Inflammatory macrophage (primary cell): ENCODE data around the gene CGB2.
"Not testable (repeated sequence)": the region's sequence is repeated elsewhere in the genome, so short reads cannot be mapped to it uniquely, and the experiment has no call there.

ENCODE experiments used
- DNase-seq, 2 donors: peaks; one replicate each; pipeline ENCODE4 v3.0.0-alpha.2; 2020 to 2022

Gene CGB2

GRCh38 chr19:49038557-49039276 lies 7.0 kb downstream of the CGB2 start:
- DNase-seq: not testable (repeated sequence)

- DNase-seq: not testable (repeated sequence)
Measured at GRCh38 chr19:49039736-49040135, 8.0 kb downstream of the CGB2 start.

GRCh38 chr19:49042177-49042576 lies 10.5 kb downstream of the CGB2 start:
- no peak for DNase-seq

- not testable (repeated sequence) for DNase-seq
Measured at GRCh38 chr19:49042666-49043065, 11.0 kb downstream of the CGB2 start.

- DNase-seq: not testable (repeated sequence)
Measured at GRCh38 chr19:49043548-49043947, 11.9 kb downstream of the CGB2 start, which contains the start of gene CGB5. TSS of gene CGB5 (plus strand) at chr19:49043848. CDS start at chr19:49044210, 362 bp downstream.

- not testable (repeated sequence) for DNase-seq
Measured at GRCh38 chr19:49049011-49049410, 17.3 kb downstream of the CGB2 start, which contains the start of gene CGB8. TSS of gene CGB8 (minus strand) at chr19:49049111. CDS start at chr19:49048739, 372 bp downstream.

GRCh38 chr19:49049834-49050233 lies 18.1 kb downstream of the CGB2 start:
- not testable (repeated sequence) for DNase-seq

GRCh38 chr19:49050376-49051033 lies 18.8 kb downstream of the CGB2 start:
- not testable (repeated sequence) for DNase-seq

GRCh38 chr19:49056101-49056901 lies 24.6 kb downstream of the CGB2 start:
- peak; percentile 7 to 43 for DNase-seq

GRCh38 chr19:49056902-49057596 lies 25.4 kb downstream of the CGB2 start:
- DNase-seq: not testable (repeated sequence)

- DNase-seq: peak; percentile 30 to 39
Measured at GRCh38 chr19:49057636-49058234, 26.0 kb downstream of the CGB2 start, which contains the start of gene CGB7. TSS of gene CGB7 (minus strand) at chr19:49057749. CDS start at chr19:49055375, 2,374 bp downstream.

GRCh38 chr19:49058562-49058961 lies 26.9 kb downstream of the CGB2 start:
- DNase-seq: no peak

- DNase-seq: no peak
Measured at GRCh38 chr19:49059053-49059452, 27.4 kb downstream of the CGB2 start.

GRCh38 chr19:49061000-49061399 lies 29.3 kb downstream of the CGB2 start:
- DNase-seq: no peak

- DNase-seq: no peak
Measured at GRCh38 chr19:49061445-49061844, 29.8 kb downstream of the CGB2 start.

GRCh38 chr19:49064029-49064629 lies 32.4 kb downstream of the CGB2 start:
- no peak for DNase-seq

- no peak for DNase-seq
Measured at GRCh38 chr19:49064768-49065611, 33.3 kb downstream of the CGB2 start, which contains the start of gene NTF4. TSS of gene NTF4 (minus strand) at chr19:49064818. CDS start at chr19:49061997, 2,821 bp downstream.

- DNase-seq: no peak
Measured at GRCh38 chr19:49065905-49066512, 34.3 kb downstream of the CGB2 start.

GRCh38 chr19:49067554-49067953 lies 35.9 kb downstream of the CGB2 start:
- DNase-seq: no peak

GRCh38 chr19:49069026-49069425 lies 37.3 kb downstream of the CGB2 start:
- DNase-seq: no peak
